Lower leg skin (tissue), 3 donors: ENCODE measurements around the gene MAP1B.

Experiments
- POLR2A ChIP-seq, 2 donors: fragments of 450-650 bp; IDR thresholded peaks; one replicate each; pipeline ENCODE4 v1.6.1; 2016 to 2017; ENCODE audit warnings: antibody characterized with exemption in 2 of 2, mild to moderate bottlenecking in 1 of 2, moderate library complexity in 1 of 2
- TF ChIP-seq, protein P1 (sequence below), 3 donors: fragments of 450-650 bp; IDR thresholded peaks; one replicate each; pipeline ENCODE4 v1.5.1; 2016; ENCODE audit warnings: antibody characterized with exemption in 3 of 3, mild to moderate bottlenecking in 3 of 3, moderate library complexity in 2 of 3

- TF ChIP-seq, protein P1, sequence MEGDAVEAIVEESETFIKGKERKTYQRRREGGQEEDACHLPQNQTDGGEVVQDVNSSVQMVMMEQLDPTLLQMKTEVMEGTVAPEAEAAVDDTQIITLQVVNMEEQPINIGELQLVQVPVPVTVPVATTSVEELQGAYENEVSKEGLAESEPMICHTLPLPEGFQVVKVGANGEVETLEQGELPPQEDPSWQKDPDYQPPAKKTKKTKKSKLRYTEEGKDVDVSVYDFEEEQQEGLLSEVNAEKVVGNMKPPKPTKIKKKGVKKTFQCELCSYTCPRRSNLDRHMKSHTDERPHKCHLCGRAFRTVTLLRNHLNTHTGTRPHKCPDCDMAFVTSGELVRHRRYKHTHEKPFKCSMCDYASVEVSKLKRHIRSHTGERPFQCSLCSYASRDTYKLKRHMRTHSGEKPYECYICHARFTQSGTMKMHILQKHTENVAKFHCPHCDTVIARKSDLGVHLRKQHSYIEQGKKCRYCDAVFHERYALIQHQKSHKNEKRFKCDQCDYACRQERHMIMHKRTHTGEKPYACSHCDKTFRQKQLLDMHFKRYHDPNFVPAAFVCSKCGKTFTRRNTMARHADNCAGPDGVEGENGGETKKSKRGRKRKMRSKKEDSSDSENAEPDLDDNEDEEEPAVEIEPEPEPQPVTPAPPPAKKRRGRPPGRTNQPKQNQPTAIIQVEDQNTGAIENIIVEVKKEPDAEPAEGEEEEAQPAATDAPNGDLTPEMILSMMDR (IDR thresholded peaks at IDR 0.05), result no peak
- no peak for TF ChIP-seq POLR2A (IDR thresholded peaks at IDR 0.05)
These were observed 127.0 kb downstream of the MAP1B start for GRCh38 chr5:72234265-72234700.
